NCI-H1048 (cell line): ENCODE data around the gene STAB2.
A peak's percentile ranks its signal among the peaks of the same experiment; 100 is the strongest.

ENCODE experiments used
- DNase-seq: peaks from one replicate; lab custom pipeline; 2025; lab: John Stamatoyannopoulos, UW

STAB2 gene

DNA sequence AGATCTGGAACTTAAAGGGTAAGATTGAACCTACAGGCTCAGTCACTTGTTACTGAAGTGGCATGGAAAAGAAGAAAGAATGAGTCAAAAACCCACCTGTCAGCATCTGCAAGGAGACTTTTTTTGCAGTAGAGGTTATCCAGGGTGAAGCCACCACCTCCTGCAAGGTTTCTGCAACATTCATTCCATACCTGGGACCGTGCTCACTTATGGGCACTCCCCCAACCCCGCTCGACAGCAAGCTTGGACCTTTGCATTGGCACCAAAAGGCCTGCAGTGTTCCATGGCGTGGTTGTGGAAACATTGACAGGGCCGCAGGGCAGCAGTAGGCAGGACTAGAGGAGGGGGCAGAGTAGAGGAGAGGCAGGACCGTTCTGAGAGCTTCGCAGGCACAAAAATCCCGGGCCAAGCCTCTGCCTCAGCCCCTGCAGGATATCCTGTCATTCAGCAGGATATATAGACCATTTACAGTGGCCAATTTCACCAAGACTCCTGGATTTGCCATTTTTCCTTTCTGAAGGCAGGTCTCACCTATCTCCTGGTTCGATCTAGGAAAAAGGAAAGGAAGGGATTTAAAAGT is at the start of gene STAB2:
STAB2 (plus strand) TSS at position 483 of the 580 bp plus-strand sequence. CDS start 204 bp downstream, outside the sequence.
- DNase-seq: no peak

DNA sequence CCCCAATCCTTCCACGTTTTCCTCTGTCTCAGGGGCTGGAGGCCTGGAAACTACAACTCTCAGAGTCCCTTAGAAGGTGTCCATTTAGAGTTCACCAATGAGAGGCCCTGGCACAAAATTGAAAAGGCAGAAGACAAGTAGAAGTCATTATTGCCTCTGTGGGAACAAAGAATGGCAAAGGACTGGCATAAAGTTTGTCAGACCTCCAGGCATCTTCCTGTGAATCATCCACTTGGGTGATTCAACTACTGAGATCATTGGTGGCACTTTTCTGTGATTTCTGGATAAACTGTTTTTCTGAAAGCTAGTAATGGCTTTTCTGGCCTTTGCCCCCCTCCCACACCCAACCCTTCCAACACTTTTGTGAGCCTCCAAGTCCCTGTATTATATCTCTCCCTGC is 48.7 kb upstream of the STAB2 start:
- DNase-seq: no peak

- no peak for DNase-seq
Measured at GRCh38 chr12:103540319-103540718, 46.8 kb upstream of the STAB2 start.

DNA sequence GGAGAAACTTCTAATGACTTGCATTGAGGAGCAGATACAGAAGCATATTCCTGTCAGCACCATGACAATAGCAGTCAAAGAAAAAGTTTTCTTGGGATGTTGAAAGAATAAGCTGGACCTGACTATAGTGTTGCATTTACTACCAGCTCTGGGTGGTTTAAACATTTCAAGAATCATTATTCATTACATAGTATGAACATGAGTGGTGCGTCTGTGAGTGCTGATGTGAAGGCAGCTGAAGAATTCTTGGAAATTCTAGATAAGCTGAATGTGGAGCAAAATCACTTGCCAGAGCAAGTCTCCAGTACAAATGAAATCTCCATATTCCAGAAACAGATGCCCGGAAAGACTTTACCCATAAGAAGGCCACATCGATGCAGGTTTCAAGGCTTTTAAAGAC is 45.0 kb upstream of the STAB2 start:
- no peak for DNase-seq

- no peak for DNase-seq
Measured at GRCh38 chr12:103546959-103547358, 40.1 kb upstream of the STAB2 start.

GRCh38 chr12:103547376-103547775 is 39.7 kb upstream of the STAB2 start:
- no peak for DNase-seq

- no peak for DNase-seq
Measured at GRCh38 chr12:103547929-103548328, 39.1 kb upstream of the STAB2 start.

- peak; percentile 30 for DNase-seq
Measured at GRCh38 chr12:103548622-103549601, 38.2 kb upstream of the STAB2 start.

DNA sequence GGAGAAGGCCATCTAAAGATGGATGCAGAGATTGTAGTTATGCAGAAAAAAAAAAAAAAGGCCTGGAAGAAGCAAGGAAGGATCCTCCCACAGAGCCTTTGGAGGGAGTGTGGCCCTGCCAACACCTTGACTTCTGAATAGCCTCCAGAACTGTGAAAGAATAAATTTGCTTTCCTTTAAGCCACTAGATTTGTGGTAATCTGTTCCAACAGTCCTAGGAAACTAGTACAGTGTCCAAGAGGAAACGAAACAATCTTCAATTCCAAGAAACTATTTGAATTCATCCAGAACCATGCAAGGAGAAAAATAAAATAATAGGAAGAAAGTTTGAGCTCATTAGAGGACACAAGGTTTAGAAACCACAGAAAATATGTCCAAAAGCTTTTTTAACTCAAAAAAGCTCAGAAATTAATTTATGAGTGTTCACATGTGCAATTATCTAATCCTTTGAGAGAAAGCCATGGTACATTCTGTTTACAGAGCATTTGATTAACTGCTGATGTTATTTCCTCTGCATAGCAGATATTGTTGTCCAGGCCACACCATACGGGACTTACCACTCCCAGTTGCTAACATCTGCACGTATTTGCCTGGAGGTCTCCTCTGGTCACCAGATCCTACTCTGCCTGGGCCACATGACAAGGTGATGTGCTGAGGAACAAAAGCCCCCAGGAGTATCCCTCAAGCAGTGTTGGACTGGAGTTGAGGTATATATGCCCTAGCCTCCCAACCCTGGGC is 30.0 kb upstream of the STAB2 start:
- no peak for DNase-seq

- DNase-seq: no peak
Measured at GRCh38 chr12:103557628-103558010, 29.5 kb upstream of the STAB2 start.

DNA sequence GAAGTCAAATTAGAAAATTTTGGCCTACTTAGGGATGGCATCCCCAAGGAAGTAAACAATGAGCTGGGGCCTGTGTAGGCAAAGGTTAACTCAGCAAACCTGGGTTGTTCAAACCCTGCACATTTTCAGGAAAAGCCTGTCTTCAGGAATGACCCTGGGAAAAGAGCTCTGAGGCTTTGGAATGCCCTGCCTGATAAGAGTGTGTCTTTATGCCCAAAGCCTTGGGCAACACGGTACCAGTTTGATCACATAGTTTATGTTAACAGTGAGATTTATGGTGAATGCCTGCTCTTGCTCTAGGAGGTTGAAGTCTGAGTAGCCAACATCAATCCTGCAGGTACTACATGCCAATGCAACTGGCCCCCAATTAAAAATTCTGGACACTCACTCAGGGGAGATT is 28.2 kb upstream of the STAB2 start:
- no peak for DNase-seq

DNA sequence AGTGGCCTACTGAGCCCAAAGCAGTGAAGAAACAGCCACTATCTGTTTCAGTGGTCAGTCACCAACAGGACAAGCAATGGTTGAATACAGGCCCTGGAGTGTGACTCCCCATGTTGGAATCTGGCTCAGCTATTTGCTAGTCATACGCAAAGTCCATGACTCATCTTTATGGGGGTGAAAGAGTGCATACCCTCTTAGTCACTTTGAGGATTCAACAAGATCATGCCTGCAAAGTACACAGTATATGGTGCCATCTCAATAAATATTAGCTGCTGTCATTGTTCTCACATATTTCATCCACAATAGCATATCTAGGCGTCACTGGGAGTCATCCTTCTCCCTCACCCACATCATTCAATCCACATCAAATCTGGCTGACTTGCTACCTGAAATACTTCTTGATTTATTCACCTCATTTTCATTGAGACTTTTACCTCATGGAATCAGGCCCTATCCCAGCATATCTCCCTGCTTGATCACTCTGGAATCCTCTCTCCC is 26.4 kb upstream of the STAB2 start:
- no peak for DNase-seq

GRCh38 chr12:103561174-103561573 is 25.9 kb upstream of the STAB2 start:
- no peak for DNase-seq

DNA sequence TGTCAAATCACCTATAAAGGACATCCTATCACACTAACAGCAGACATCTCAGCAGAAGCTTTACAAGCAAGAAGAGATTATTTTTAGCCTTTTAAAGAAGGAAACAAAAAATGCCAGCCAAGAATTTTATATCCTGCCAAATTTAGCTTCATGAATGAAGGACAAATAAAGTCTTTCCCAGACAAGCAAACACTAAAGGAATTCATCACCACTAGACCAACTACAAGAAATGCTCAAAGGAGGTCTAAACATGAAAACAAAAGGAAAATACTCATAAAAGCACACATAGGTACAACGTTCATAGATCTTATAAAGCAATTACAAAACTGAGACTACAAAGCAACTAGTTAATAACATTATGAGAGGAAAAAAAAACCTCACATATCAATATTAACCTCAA is 20.7 kb upstream of the STAB2 start:
- no peak for DNase-seq

- no peak for DNase-seq
Measured at GRCh38 chr12:103569278-103569677, 17.8 kb upstream of the STAB2 start.

GRCh38 chr12:103571286-103571685 is 15.8 kb upstream of the STAB2 start:
- no peak for DNase-seq

GRCh38 chr12:103572312-103573045 is 14.6 kb upstream of the STAB2 start:
- DNase-seq: no peak

GRCh38 chr12:103573185-103573584 is 13.9 kb upstream of the STAB2 start:
- no peak for DNase-seq

DNA sequence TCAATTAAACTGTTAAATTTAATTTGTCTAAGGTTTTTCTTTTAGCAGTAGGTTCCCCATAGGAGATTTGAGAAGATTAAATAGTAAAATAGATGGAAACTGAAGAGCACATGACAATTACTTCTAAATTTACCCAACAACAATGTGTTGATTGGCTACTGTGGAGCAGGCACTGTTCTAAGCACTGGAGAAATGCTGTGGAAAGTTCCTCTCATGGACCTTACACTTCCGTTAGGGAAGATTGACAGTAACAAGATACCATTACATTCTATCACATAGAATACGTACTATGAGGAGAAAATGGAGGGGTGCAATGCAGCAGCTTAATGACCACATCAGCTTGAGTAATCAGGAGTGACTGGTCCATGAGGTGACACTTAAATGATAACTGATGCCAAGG is 8.1 kb upstream of the STAB2 start:
- DNase-seq: no peak

DNA sequence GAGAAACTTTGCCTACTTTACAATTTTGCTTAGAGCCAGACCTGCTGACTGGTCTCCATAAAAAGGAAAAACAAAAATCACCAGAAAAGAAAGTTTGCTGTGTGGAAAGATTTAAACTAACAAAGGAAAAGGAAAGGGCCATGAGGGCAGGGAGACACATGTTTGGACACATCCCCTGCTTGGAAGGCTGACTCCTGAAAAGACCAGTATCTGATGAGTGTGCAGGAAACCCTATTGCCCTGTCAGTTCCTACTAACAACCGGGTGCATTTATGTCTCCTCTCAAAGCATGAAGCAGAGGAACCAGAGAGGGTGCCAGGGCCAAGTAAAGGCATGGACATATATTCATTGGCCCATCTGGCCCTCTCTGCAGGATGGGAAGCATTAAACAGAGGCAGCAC is 7.0 kb upstream of the STAB2 start:
- no peak for DNase-seq

GRCh38 chr12:103583008-103583407 is 4.1 kb upstream of the STAB2 start:
- DNase-seq: no peak

DNA sequence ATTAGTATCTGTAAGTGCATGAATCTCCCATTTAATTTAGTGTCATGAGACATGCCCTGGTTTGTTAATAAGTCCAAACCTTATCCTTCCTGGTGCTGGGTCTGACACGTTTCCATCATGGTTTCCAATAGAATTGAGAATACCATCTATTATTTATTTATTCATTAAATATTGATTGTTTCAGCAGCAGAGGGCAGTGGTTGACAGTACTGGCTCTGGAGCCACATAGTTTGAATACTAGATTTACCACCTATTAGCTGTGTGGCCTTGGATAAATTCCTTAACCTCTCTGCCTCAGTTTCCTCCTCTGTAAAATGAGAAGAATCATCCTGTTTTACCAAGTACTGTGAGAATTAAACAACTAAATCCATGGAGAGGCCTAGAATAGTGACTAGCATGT is 941 bp upstream of the STAB2 start:
- DNase-seq: no peak
